ENCODE results near the gene BARHL2.

The BARHL2 gene

GRCh38 chr1:90724926-90725656 is 8.0 kb upstream of the BARHL2 start:
- no peak for DNase-seq (ENCODE audit: low spot score)

GRCh38 chr1:90724361-90724760 is 7.3 kb upstream of the BARHL2 start:
- peak; percentile 5 for DNase-seq (ENCODE audit: low spot score)

- peak; percentile 30 for DNase-seq (ENCODE audit: low spot score)
Measured at GRCh38 chr1:90723590-90724108, 6.5 kb upstream of the BARHL2 start.

- DNase-seq (ENCODE audit: low spot score) = peak; percentile 22
Measured at GRCh38 chr1:90722874-90723589, 5.9 kb upstream of the BARHL2 start.

GRCh38 chr1:90721210-90722194 is 4.4 kb upstream of the BARHL2 start:
- DNase-seq (ENCODE audit: low spot score) = peak; percentile 81

- DNase-seq (ENCODE audit: low spot score) = no peak
Measured at GRCh38 chr1:90720145-90720636, 3.1 kb upstream of the BARHL2 start.

- DNase-seq (ENCODE audit: low spot score) = peak; percentile 13
Measured at GRCh38 chr1:90719330-90720144, 2.4 kb upstream of the BARHL2 start.

- DNase-seq (ENCODE audit: low spot score) = peak; percentile 43
Measured at GRCh38 chr1:90718411-90719329, 1.6 kb upstream of the BARHL2 start.

GRCh38 chr1:90717665-90718410 is 736 bp upstream of the BARHL2 start:
- DNase-seq (ENCODE audit: low spot score) = peak; percentile 23

GRCh38 chr1:90717356-90717664 is 208 bp upstream of the BARHL2 start:
- DNase-seq (ENCODE audit: low spot score) = no peak

GRCh38 chr1:90716243-90716551 is 905 bp downstream of the BARHL2 start:
- DNase-seq (ENCODE audit: low spot score) = no peak

- DNase-seq (ENCODE audit: low spot score) = no peak
Measured at GRCh38 chr1:90715309-90715708, 1.8 kb downstream of the BARHL2 start.

GRCh38 chr1:90714521-90714951 is 2.6 kb downstream of the BARHL2 start:
- DNase-seq (ENCODE audit: low spot score) = no peak

GRCh38 chr1:90713741-90714509 is 3.2 kb downstream of the BARHL2 start:
- peak; percentile 17 for DNase-seq (ENCODE audit: low spot score)

GRCh38 chr1:90712915-90713730 is 4.0 kb downstream of the BARHL2 start:
- DNase-seq (ENCODE audit: low spot score) = peak; percentile 6

- DNase-seq (ENCODE audit: low spot score) = peak; percentile 24
Measured at GRCh38 chr1:90712153-90712856, 4.8 kb downstream of the BARHL2 start.

GRCh38 chr1:90711696-90712095 is 5.4 kb downstream of the BARHL2 start:
- peak; percentile 9 for DNase-seq (ENCODE audit: low spot score)

Measured in AG08396 (cell line).